Measurements from ENCODE around the gene SLC25A11.
"Not testable (repeated sequence)": the region's sequence is repeated elsewhere in the genome, so short reads cannot be mapped to it uniquely, and the experiment has no call there.

The SLC25A11 gene

DNA sequence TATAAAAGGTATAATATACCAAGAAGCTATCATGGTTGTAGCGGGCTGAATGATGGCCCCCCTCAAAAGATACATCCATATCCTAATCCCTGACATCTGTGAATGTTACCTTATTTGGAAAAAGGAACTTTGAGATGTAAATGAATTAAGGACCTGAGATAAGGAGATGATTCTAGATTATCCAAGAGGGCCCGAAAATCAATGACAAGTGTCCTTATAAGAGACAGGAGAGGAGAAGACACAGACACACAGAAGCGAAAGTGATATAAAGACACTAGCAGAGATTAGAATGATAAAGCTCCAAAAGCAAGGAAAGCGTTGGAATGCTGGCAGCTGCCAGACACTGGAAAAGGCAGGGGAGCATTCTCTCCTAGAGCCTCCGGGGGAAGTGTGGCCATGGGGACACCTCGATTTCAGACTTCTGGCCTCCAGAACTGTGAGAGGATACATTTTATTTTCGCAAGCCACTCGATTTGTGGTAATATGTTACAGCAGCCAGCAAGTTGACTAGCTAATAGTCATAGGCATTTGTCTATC is 20.3 kb downstream of the SLC25A11 start:
- DNase-seq, result no peak

DNA sequence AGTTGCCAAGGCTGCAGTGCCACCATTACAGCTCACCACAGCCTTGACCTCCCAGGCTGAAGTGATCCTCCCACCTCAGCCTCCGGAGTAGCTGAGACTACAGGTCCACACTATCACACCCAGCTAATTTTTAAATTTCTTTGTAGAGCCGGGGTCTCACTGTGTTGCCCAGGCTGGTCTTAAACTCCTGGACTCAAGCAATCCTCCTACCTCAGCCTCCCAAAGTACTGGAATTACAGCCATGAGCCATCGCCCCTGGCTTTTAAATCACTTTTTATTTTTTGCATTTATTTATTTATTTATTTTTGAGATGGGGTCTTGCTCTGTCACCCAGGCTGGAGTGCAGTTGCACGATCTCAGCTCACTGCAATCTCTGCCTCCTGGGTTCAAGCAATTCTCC is 25.3 kb downstream of the SLC25A11 start:
- not testable (repeated sequence) for DNase-seq

DNA sequence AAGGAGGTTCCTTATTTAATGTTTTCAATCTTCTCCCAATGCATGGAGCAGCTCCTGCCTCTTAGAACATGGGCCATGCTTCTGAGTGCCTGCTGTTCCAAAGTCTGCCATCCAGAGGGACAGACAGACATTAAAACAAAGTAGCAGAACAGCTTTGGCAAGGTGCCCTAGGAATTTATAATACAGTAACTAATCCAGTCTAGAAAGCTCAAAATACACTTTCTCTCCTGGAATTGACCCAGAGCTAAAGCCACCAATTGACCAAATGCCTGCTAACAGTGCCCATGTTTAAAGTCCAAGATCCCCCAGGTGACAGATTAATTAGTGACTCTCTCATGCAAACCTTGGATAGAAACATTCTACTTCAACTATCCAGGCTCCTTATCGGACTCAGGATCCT is 25.9 kb downstream of the SLC25A11 start:
- DNase-seq, result no peak

DNA sequence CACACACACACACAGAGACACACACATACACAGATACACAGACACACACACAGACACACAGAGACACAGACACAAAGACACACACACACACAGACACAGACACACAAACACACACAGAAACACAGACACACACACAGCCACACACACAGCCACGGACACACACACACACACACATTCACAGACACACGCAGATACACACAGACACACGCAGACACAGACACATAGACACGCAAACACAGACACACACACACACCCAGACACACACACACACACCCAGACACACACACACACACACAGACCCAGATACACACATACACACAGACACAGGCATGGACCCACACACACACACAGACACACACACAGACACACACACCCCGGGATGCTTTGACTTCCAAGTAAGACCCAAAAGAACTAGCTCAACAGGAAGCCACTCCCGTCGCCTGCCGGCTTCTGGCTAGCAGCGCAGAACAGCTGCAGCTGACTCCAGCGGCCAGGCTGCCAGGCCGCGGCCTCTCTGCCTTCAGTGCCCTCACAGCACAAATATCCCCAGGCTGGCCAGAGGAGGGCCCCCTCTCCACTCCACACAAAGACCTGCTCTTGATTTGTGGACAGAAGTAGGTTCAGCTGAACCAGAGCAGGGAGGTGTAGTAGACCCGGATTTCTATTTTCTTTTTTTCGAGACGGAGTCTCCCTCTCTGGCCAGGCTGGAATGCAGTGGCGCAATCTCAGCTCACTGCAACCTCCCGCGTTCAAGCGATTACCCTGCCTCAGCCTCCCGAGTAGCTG is 30.9 kb downstream of the SLC25A11 start:
- peak; percentile 66 to 85 for DNase-seq

DNA sequence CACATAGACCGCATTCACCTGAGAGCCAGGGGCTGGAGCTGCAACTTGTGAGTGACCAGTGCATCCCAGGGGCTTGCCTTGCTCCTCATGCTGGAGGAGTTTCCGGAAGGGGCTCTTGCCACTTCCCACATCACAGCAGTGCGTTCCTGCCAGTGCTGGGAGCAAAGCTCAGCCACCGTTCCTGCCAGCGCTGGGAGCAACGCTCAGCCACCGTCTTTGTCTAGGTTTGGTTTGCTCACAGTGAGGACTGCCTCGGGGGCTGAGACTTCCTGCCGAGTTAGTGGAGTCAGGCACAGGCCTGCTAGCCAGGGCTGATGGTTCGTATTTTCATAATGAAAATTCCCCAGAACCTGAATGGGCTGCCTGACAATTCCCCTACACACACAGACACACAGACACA is 31.5 kb downstream of the SLC25A11 start:
- DNase-seq, result peak in 1 of 2 experiments; percentile 22

DNA sequence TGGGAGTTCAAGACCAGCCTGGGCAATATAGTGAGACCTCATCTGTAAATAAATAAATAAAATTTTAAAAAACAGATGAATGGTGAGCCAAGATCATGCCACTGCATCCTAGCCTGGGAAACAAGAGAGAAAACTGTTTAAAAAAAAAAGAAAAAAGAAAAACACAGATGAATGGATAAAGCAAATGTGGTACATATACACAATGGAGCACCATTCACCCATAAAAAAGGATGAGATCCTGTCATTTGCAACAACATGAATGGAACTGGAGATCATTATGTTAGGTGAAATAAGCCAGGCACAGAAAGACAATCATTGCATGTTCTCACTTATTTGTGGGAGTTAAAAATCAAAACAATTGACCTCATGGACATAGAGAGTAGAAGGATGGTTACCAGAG is 33.2 kb downstream of the SLC25A11 start:
- DNase-seq, result not testable (repeated sequence)

DNA sequence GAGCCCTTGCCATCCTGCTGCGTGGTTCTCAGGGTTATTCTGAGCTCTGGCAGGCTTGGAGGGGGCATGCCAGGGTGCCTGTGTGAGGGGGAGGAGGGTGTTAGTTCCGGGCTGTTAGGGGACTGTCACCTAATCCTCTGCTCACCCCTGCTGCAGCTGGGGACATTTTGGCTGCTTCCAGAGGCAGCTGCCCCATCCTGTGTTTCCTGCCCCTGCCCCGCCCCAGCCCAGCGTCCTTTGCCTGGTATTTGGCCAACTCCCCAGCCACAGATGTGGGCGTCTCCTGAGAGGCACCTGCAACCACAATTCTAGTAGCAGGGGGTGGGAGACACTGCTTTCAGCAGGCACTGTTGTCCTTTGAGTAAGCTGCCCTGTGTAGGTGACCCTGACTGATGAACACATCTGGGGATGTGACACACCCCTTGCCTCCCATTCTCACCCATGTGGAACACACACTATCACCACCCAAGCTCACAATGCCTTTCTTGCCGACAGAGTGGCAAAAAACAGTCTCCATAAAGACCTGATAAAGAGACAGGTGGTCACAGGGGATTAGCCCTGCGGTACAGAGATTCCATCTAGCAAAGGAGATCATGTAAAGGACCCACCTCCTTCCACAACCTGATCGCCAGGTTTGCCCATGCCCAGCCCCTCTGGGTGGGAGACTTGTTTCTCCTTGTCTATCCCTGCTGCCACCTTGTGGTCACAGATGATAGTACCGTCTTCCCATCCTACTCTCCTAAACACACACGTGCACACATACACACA is 36.6 kb downstream of the SLC25A11 start, which contains the start of gene CHRNE:
Gene CHRNE (minus strand): TSS at position 48 of the 768 bp plus-strand sequence. CDS start 35 bp downstream, at position 13.
- DNase-seq, result peak; percentile 71 to 82

DNA sequence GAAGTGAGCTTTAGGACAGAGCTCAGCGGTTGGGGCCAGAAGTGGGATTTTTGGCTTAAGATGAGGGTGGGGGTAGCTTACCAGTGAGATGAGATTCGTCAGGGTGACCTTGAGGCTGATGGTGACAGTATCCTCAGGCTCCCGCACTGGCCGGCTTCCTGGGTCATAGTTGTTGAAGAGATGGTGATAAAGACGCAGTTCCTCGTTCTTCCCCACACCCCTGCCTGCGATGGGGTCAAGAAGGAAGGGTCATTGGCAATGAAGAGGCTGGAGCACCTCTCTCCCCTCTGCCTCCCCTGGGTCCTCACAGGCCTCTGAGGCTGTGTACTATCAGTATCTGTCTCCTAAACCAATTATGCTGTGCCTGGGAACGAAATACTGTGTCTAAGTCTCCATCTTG is 37.3 kb downstream of the SLC25A11 start:
- DNase-seq, result no peak

DNA sequence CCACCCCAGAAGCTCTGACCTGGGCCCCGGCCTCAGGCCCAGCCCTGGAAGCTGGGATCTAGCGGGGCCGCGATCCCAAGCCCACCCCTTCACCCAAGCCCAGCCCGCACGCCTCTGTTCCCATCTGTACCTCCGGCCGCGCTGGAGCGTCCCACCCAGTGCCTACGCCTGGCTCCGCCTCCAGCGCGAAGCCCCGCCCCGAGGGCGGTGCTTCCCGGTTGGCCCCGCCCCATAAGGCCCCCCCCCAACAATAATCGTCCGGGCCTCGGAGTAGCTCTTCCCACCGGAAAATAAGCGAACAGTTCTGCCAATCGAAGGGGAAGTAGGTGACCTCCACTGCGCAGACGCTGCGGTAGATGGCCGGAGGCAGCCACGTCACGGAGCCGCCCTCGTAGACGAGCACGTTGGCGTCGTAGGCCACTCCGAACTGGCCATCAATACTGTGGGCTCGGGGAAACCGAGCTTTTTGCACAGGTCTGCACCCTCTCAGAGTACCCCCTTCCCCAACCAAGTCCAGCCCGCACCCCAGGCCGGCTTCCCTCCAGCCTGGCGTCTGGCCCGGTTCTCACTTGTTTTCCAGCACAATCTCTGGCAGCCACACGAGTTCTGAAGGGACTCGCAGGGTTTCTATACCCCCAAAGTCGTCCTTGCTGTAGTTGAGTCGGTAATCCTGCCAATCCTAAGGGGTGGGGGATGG is 38.0 kb downstream of the SLC25A11 start:
- no peak for DNase-seq

DNA sequence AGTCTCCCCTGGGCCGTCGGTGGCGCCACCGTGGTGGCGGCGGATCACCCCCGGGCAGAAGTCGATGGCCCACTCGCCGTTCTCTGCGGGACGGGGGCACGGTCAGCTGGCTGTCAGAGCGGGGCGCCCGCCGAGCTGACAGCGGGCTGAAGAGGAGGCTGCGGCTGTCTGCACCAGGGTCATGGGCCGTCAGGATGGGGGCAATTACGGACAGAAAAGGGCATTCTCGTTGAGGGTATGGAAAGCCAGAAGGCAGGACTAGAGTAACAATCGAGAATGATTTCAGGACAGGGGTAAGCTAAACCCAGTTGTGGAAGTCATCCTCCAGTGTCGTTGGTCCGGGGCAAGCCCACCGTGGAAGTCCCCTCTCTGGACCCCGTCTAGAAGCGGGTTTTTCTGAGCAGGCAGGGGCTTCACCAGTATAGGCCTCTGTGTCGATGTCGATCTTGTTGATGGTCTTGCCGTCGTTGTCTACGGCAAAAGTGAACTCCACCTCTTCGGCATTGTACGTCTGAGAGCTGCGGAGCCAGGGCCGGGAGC is 38.7 kb downstream of the SLC25A11 start:
- no peak for DNase-seq

DNA sequence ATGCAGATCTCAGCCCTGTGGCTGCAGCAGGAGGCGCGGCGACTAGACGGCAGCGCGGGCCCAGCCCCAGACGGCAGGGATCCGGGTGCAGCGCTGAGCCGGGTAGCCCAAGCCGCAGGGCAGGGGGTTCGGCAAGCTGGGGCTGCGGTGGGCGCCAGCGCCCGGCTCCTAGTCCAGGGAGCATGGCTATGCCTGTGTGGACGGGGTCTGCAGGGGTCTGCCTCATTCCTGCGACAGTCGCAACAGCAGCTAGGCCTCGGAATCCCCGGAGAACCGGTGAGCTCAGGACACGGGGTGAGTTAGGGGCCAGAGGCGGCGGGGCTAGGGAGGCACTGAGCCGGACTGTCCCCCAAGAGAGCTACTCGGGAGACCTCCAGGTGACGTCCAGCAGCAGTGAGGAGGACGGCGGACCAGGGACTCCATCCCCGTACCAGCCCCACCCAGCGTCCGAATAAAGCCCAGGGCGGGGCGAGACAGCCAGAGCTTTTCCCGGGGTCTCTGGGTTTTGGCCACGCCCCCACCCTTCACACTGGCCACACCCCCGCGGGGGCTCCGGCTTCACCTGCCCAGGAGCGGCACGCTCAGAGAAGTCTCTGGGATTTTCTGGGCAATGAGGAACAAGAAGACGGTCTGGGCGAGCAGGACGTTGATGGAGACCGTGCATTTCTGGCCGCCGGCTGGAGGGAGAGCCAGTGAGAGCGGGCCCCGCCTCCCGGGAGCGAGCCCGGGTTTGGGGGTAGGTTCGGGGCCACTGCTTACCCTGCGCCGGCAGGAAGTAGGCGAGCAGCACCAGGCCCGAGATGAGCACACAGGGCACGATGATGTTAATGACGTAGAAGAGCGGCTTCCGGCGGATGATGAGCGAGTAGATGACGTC is 39.4 kb downstream of the SLC25A11 start:
- DNase-seq, result no peak

DNA sequence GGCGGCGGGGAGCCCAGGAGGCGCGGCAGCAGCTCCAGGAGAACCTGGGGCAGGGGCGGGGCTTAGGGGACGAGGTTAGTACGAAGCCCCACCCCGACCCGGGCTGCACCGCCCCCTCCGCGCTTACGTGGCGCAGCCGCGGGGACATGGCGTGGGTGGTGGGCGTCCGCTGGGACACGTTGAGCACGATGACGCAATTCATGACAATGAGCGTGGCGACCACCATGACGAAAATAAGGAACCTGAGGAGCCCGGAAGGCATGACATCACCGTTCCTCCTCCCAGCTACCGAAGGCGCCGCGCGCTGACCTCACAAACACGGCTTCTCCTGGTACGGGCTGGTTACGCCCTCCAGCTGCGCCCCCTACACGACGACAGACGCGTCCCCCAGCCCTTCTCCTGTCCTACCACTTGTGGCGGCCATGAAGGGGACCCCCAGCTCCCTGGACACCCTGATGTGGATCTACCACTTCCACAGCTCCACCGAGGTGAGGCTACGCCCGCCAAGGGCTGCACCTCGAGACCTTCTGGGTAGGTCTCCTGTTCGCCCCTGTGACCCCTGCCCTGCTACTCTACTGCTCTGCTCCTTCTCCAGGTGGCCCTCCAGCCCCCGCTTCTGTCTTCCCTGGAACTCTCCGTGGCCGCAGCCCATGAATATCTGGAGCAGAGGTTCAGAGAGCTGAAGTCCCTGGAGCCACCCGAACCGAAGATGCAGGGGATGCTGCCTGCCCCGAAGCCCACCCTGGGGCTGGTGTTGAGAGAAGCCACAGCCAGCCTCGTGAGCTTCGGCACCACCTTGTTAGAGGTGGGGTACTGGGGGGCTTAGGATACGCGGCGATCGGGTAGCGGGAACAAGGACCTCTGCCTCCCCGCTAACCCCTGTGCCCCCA is 40.3 kb downstream of the SLC25A11 start, which contains the start of gene C17orf107:
Gene C17orf107 (plus strand): TSS at position 196 of the 890 bp plus-strand sequence. CDS start 227 bp downstream, at position 423.
- peak in 1 of 2 experiments; percentile 49 for DNase-seq

DNA sequence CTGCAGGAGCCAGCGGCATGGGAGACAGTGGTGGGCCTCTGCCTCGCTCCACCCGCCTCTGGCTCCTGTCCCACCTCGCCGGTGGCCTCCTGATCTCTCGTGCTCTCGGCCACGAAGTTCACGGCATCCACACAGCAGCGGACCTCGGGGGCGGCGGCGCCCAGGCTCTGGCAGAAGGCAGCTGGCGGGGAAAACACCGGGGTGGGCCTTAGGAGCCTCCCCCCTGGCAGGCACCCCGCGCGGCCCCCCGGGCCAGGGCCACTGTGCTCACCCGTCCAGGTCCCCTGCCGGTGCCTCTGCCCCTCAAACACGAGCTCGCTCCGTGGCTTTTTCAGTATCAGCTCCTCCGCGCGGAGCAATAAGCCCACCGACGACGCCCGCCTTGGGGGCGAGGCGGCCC is 40.9 kb downstream of the SLC25A11 start:
- DNase-seq, result no peak

DNA sequence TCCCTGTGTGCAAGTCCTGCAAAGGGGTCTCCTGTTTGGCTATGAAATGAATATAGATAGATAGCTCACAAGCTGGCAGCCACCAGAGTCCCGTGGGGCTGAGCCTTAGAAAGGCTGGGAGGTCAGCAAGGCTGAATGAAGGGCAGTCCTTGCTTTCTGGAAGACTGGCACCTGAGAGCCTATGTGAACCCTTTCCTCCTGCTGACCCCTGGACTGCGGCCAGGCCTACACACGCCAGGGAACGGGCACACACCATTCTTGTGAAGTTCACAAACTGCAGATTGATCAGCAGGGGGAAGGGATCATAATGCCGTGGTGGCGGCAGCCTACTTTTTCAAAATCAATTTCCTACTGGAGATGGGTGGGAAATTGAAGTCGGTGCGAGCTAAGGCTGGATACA is 41.5 kb downstream of the SLC25A11 start:
- no peak for DNase-seq

DNA sequence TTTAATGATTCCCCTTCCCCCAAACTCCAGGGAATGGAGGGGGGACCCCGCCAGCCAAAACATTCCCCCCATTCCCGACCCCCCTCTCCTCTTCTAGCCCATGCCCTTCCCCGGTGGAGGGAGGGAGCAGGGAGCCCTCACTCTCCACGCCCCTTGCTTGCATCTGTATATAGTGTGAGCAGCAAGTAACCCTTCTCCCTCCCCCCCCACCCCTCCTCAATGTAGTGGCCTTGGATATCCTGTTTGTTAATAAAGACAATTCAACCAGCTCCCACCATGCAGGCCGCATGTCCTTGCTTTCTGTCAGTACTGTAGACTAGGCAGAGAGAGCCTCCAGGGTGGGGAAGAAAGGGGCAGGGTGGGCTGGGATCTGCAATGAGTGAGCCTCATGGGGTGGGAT is 42.1 kb downstream of the SLC25A11 start:
- no peak for DNase-seq

DNA sequence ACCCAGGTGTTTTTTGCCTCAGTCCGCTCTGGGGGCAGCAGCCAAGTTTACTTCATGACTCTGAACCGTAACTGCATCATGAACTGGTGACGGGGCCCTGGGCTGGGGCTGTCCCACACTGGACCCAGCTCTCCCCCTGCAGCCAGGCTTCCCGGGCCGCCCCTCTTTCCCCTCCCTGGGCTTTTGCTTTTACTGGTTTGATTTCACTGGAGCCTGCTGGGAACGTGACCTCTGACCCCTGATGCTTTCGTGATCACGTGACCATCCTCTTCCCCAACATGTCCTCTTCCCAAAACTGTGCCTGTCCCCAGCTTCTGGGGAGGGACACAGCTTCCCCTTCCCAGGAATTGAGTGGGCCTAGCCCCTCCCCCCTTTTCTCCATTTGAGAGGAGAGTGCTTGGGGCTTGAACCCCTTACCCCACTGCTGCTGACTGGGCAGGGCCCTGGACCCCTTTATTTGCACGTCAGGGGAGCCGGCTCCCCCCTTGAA is 42.6 kb downstream of the SLC25A11 start:
- no peak for DNase-seq

DNA sequence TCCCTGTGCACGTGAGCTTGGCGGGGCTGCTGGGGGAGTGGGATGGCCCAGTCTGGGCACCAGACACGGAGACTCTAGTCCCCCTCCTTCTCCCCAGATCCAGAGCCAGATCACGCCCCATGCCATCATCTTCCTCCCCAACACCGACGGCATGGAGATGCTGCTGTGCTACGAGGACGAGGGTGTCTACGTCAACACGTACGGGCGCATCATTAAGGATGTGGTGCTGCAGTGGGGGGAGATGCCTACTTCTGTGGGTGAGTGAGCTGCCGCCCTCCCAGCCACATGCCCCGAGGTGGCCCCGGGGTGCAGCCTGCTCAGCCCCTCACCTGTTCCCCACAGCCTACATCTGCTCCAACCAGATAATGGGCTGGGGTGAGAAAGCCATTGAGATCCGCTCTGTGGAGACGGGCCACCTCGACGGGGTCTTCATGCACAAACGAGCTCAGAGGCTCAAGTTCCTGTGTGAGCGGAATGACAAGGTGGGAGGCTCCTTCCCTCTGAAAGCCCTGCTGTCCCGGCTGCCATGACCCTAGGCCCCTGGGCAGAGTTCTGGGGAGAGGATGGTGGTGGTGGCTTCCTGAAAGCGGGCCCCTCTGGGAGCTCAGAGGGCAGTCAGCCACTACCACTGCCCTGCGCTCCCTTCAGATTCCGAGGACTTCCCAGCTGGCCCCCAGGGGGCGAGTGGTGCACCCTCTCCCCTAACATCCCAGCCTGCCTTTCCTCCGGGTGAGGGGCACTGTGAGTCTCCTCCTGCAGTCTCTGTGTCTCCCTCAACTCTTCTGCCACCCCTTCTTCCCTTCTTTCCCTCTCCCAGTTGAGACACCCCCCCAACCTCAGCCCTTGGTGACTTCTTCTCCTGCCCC is 43.3 kb downstream of the SLC25A11 start:
- no peak for DNase-seq

DNA sequence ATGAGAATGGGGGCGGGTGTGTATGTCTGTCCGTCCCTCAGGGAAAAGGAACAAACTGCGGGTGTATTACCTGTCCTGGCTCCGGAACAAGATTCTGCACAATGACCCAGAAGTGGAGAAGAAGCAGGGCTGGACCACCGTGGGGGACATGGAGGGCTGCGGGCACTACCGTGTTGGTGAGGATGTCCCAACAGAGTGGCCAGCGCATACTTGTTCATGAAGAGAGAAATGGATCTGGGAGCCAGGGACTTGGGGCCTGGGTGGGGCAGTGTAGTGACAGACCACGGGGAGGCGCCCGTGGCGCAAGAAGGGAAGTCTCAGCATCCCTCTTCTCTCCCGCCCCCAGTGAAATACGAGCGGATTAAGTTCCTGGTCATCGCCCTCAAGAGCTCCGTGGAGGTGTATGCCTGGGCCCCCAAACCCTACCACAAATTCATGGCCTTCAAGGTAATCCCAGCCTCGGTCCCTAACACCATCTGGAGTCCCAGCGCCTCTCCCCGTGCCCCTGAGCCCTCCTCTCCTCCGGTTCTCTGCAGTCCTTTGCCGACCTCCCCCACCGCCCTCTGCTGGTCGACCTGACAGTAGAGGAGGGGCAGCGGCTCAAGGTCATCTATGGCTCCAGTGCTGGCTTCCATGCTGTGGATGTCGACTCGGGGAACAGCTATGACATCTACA is 44.1 kb downstream of the SLC25A11 start:
- peak in 1 of 2 experiments; percentile 47 for DNase-seq

DNA sequence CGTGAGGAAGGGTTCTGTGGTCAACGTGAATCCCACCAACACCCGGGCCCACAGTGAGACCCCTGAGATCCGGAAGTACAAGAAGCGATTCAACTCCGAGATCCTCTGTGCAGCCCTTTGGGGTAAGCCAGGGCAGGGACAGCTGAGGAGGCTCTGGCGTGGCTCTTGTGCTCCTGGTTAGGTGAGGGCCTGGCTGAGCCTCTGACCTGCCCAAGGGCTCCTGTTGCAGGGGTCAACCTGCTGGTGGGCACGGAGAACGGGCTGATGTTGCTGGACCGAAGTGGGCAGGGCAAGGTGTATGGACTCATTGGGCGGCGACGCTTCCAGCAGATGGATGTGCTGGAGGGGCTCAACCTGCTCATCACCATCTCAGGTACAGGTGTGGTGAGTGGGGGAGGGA is 44.7 kb downstream of the SLC25A11 start:
- DNase-seq, result no peak

Measured in NCI-H526 (cell line).